H1 (cell line): ENCODE measurements around the gene NABP1.

ENCODE experiments used
- CEBPB ChIP-seq: IDR thresholded peaks from 2 replicates; pipeline ENCODE4 v1.6.1; 2012; ENCODE audit warnings: low read depth, low read length
- EZH2 ChIP-seq: fragments of 200-600 bp; sonication (generic); IDR thresholded peaks from 2 replicates; pipeline ENCODE4 v1.7.1; 2012; ENCODE audit warnings: low read depth, mild to moderate bottlenecking, moderate library complexity, low read length, inconsistent platforms; ENCODE audit not compliant: severe bottlenecking
- GABPA ChIP-seq: IDR thresholded peaks from 2 replicates; pipeline ENCODE4 v1.6.1; 2011; ENCODE audit warnings: mild to moderate bottlenecking, low read length, moderate library complexity, borderline replicate concordance; ENCODE audit not compliant: insufficient read depth
- JUN ChIP-seq: IDR thresholded peaks from 2 replicates; pipeline ENCODE4 v1.6.1; 2011; ENCODE audit warnings: low read depth, mild to moderate bottlenecking, improper control_type of control experiment, low read length
- POLR2A ChIP-seq, 2 experiments: IDR thresholded peaks; 1 replicate in 1 of 2; 2 replicates in 1 of 2; pipeline ENCODE4 v1.6.1; 2011; ENCODE audit warnings: low read depth in 2 of 2, low read length in 2 of 2, mild to moderate bottlenecking in 2 of 2; ENCODE audit errors: control extremely low read depth in 1 of 2
- RFX5 ChIP-seq: IDR thresholded peaks from 2 replicates; pipeline ENCODE4 v1.6.1; 2011; ENCODE audit warnings: low read depth, low read length, improper control_type of control experiment, borderline replicate concordance
- RNF2 ChIP-seq: fragments of 200-900, 300-1000 bp; sonication (generic); IDR thresholded peaks from 2 replicates; pipeline ENCODE4 v1.7.1; 2016; ENCODE audit warnings: borderline replicate concordance, low read depth, mild to moderate bottlenecking, antibody characterized with exemption, low read length; ENCODE audit not compliant: poor library complexity, severe bottlenecking; ENCODE audit errors: missing control alignments
- SP4 ChIP-seq: IDR thresholded peaks from 2 replicates; pipeline ENCODE4 v1.6.1; 2012; ENCODE audit warnings: low read length, inconsistent platforms
- TF ChIP-seq, protein P1 (sequence below), 3 experiments: IDR thresholded peaks; 1 replicate in 2 of 3; 2 replicates in 1 of 3; pipeline versions ENCODE4 v1.5.1 to v1.6.1; 2011; ENCODE audit warnings: low read length in 3 of 3, mild to moderate bottlenecking in 3 of 3, inconsistent platforms in 2 of 3, low read depth in 1 of 3, moderate library complexity in 1 of 3; ENCODE audit not compliant: insufficient read depth in 1 of 3; ENCODE audit errors: control extremely low read depth in 1 of 3
- TF ChIP-seq, protein P2 (sequence below): IDR thresholded peaks from 2 replicates; pipeline ENCODE4 v1.6.1; 2012; ENCODE audit warnings: low read length, inconsistent platforms
- TF ChIP-seq, protein P3 (sequence below): IDR thresholded peaks from 2 replicates; pipeline ENCODE4 v1.6.1; 2011; ENCODE audit warnings: low read length, improper control_type of control experiment

DNA sequence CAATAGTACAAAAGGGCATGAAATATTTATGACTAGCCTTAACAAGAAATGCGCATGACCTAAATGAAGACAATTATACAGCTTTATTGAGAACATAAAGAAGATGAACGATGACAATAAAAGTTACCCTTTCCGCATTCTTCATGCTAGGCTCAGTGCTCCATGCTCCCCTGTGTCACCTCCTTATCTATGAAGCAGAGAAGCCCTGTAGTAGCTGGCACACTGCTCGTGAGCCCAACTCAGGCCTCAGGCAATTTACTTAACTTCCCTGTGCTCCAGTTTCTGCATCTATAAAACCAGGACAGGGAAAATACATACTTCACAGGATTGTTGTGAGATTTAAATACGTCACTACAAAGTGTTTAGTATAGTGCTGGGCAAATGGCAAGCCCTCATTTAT lies 34.5 kb upstream of the NABP1 start:
- TF ChIP-seq, protein P1, sequence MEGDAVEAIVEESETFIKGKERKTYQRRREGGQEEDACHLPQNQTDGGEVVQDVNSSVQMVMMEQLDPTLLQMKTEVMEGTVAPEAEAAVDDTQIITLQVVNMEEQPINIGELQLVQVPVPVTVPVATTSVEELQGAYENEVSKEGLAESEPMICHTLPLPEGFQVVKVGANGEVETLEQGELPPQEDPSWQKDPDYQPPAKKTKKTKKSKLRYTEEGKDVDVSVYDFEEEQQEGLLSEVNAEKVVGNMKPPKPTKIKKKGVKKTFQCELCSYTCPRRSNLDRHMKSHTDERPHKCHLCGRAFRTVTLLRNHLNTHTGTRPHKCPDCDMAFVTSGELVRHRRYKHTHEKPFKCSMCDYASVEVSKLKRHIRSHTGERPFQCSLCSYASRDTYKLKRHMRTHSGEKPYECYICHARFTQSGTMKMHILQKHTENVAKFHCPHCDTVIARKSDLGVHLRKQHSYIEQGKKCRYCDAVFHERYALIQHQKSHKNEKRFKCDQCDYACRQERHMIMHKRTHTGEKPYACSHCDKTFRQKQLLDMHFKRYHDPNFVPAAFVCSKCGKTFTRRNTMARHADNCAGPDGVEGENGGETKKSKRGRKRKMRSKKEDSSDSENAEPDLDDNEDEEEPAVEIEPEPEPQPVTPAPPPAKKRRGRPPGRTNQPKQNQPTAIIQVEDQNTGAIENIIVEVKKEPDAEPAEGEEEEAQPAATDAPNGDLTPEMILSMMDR (IDR thresholded peaks at IDR 0.05; ENCODE audit: control extremely low read depth in 1 of 3, insufficient read depth in 1 of 3, low read depth in 1 of 3, low read length in 3 of 3): no peak
- no peak for TF ChIP-seq RFX5
- TF ChIP-seq, protein P2, sequence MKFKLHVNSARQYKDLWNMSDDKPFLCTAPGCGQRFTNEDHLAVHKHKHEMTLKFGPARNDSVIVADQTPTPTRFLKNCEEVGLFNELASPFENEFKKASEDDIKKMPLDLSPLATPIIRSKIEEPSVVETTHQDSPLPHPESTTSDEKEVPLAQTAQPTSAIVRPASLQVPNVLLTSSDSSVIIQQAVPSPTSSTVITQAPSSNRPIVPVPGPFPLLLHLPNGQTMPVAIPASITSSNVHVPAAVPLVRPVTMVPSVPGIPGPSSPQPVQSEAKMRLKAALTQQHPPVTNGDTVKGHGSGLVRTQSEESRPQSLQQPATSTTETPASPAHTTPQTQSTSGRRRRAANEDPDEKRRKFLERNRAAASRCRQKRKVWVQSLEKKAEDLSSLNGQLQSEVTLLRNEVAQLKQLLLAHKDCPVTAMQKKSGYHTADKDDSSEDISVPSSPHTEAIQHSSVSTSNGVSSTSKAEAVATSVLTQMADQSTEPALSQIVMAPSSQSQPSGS: no peak
- no peak for TF ChIP-seq RNF2
- no peak for TF ChIP-seq GABPA
- TF ChIP-seq POLR2A (IDR thresholded peaks at IDR 0.05; ENCODE audit: control extremely low read depth in 1 of 2, low read depth in 2 of 2, low read length in 2 of 2): no peak
- TF ChIP-seq JUN: no peak
- TF ChIP-seq, protein P3, sequence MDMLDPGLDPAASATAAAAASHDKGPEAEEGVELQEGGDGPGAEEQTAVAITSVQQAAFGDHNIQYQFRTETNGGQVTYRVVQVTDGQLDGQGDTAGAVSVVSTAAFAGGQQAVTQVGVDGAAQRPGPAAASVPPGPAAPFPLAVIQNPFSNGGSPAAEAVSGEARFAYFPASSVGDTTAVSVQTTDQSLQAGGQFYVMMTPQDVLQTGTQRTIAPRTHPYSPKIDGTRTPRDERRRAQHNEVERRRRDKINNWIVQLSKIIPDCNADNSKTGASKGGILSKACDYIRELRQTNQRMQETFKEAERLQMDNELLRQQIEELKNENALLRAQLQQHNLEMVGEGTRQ: no peak
- no peak for TF ChIP-seq CEBPB
- TF ChIP-seq EZH2: no peak
- TF ChIP-seq SP4: no peak
